ENCODE measurements around the gene TRIM9.

The TRIM9 gene

DNA sequence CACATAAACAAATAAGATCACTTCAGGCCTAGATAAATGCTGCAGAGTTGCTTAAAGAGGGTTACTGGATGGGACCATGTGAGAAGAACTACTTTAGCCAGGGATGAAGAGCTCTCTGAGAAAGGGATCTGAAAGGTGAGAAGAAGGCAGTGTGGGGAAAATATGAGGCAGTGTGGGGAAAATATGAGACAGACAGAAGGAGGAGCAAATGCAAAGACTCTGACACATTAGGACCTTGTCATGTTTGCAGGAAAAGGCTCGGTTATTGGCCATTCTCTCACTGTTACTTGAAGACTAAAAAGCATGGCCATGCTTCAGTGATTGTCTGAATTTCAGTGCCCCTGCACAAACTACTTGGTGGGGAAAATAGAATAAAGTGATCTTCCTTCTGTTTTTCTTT is 22.7 kb upstream of the TRIM9 start:
- no peaks in the 10 kb centered on the region for H3K36me3 ChIP-seq (ENCODE audit: control insufficient read depth, low read depth, low read length)
- H3K27ac ChIP-seq (ENCODE audit: low read length), result no peak overlapping the region
- no peak overlapping the region for H3K9ac ChIP-seq (ENCODE audit: low read length)
- peaks cover 18% of the 10 kb centered on the region for H3K4me1 ChIP-seq (ENCODE audit: control insufficient read depth, low read depth, low read length)
- no peaks in the 10 kb centered on the region for H3K9me3 ChIP-seq (ENCODE audit: control insufficient read depth, low read depth, low read length)
- H3K27me3 ChIP-seq (ENCODE audit: control insufficient read depth, insufficient read depth, low read length), result no peaks in the 10 kb centered on the region
- no peak overlapping the region for H3K4me3 ChIP-seq (ENCODE audit: low read length)

GRCh38 chr14:51116682-51117081 is 21.8 kb upstream of the TRIM9 start:
- Histone ChIP-seq H3K9ac (ENCODE audit: low read length) (no peak overlapping the region), H3K27ac (ENCODE audit: low read length) (no peak overlapping the region), H3K9me3 (ENCODE audit: control insufficient read depth, low read depth, low read length) (no peaks in the 10 kb centered on the region), H3K36me3 (ENCODE audit: control insufficient read depth, low read depth, low read length) (no peaks in the 10 kb centered on the region), H3K27me3 (ENCODE audit: control insufficient read depth, insufficient read depth, low read length) (no peaks in the 10 kb centered on the region), H3K4me1 (ENCODE audit: control insufficient read depth, low read depth, low read length) (peaks cover 10% of the 10 kb centered on the region), H3K4me3 (ENCODE audit: low read length) (no peak overlapping the region)

- no peak overlapping the region for H3K9ac ChIP-seq (ENCODE audit: low read length)
These were observed 14.7 kb upstream of the TRIM9 start for GRCh38 chr14:51109651-51110050.

GRCh38 chr14:51107801-51108200 is 12.9 kb upstream of the TRIM9 start:
- Histone ChIP-seq H3K9me3 (ENCODE audit: control insufficient read depth, low read depth, low read length) (no peaks in the 10 kb centered on the region), H3K4me1 (ENCODE audit: control insufficient read depth, low read depth, low read length) (no peaks in the 10 kb centered on the region), H3K9ac (ENCODE audit: low read length) (no peak overlapping the region), H3K27me3 (ENCODE audit: control insufficient read depth, insufficient read depth, low read length) (no peaks in the 10 kb centered on the region), H3K27ac (ENCODE audit: low read length) (no peak overlapping the region), H3K36me3 (ENCODE audit: control insufficient read depth, low read depth, low read length) (no peaks in the 10 kb centered on the region), H3K4me3 (ENCODE audit: low read length) (no peak overlapping the region)

More at GRCh38 chr14:51109651-51110050, 14.7 kb upstream of the TRIM9 start:
- Histone ChIP-seq H3K36me3 (ENCODE audit: control insufficient read depth, low read depth, low read length) (no peaks in the 10 kb centered on the region), H3K27ac (ENCODE audit: low read length) (no peak overlapping the region), H3K9me3 (ENCODE audit: control insufficient read depth, low read depth, low read length) (no peaks in the 10 kb centered on the region), H3K27me3 (ENCODE audit: control insufficient read depth, insufficient read depth, low read length) (no peaks in the 10 kb centered on the region), H3K4me3 (ENCODE audit: low read length) (no peak overlapping the region), H3K4me1 (ENCODE audit: control insufficient read depth, low read depth, low read length) (no peaks in the 10 kb centered on the region)

DNA sequence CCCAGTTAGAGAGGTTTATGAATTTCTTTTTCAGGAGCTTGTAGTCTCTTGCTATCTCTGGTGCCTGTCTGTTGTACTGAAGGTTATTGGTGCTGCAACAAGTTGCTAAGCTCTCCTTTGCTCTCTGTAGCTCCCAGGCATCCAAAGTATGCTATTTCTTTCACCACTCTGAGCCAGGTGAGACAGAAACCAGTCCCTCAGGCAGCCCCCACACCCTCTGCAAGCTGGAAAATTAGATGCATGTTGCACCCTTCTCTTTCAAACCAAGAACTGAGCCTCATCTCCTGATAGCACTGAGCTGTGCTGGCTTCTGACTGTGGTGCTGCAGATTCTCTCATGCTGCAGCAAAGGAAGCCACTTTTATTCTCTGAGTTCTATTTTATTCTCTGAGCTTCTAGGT is 9.6 kb upstream of the TRIM9 start:
- Histone ChIP-seq H3K4me3 (ENCODE audit: low read length) (no peak overlapping the region), H3K9me3 (ENCODE audit: control insufficient read depth, low read depth, low read length) (no peaks in the 10 kb centered on the region), H3K9ac (ENCODE audit: low read length) (no peak overlapping the region), H3K36me3 (ENCODE audit: control insufficient read depth, low read depth, low read length) (no peaks in the 10 kb centered on the region), H3K27me3 (ENCODE audit: control insufficient read depth, insufficient read depth, low read length) (no peaks in the 10 kb centered on the region), H3K27ac (ENCODE audit: low read length) (no peak overlapping the region), H3K4me1 (ENCODE audit: control insufficient read depth, low read depth, low read length) (no peaks in the 10 kb centered on the region)

GRCh38 chr14:51097287-51097686 is 2.4 kb upstream of the TRIM9 start:
- Histone ChIP-seq H3K4me3 (ENCODE audit: low read length) (no peak overlapping the region), H3K36me3 (ENCODE audit: control insufficient read depth, low read depth, low read length) (no peaks in the 10 kb centered on the region), H3K27ac (ENCODE audit: low read length) (no peak overlapping the region), H3K9me3 (ENCODE audit: control insufficient read depth, low read depth, low read length) (no peaks in the 10 kb centered on the region), H3K9ac (ENCODE audit: low read length) (no peak overlapping the region), H3K27me3 (ENCODE audit: control insufficient read depth, insufficient read depth, low read length) (peaks cover 46% of the 10 kb centered on the region), H3K4me1 (ENCODE audit: control insufficient read depth, low read depth, low read length) (peaks cover 11% of the 10 kb centered on the region)

DNA sequence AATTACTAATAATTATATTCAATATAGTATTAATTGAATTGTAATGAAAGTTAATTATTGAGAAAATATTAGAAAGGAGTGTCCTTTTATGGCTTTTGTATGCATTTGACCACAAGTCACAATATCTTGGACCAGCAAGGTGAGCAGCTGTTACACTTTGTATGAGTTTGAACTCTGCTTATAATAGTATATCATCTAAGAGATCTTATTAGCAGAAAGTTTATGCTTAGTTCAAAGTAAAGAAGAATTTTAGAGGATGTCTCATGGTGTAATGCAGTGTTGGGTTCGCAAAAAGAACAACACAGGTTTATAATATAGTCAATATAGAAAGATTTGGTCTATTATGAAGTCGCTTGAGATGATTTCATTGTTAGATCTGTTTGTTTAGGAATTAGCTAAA is 2.0 kb upstream of the TRIM9 start:
- Histone ChIP-seq H3K4me1 (ENCODE audit: control insufficient read depth, low read depth, low read length) (peaks cover 11% of the 10 kb centered on the region), H3K27me3 (ENCODE audit: control insufficient read depth, insufficient read depth, low read length) (peaks cover 50% of the 10 kb centered on the region), H3K36me3 (ENCODE audit: control insufficient read depth, low read depth, low read length) (no peaks in the 10 kb centered on the region), H3K4me3 (ENCODE audit: low read length) (no peak overlapping the region), H3K27ac (ENCODE audit: low read length) (no peak overlapping the region), H3K9ac (ENCODE audit: low read length) (no peak overlapping the region), H3K9me3 (ENCODE audit: control insufficient read depth, low read depth, low read length) (no peaks in the 10 kb centered on the region)

DNA sequence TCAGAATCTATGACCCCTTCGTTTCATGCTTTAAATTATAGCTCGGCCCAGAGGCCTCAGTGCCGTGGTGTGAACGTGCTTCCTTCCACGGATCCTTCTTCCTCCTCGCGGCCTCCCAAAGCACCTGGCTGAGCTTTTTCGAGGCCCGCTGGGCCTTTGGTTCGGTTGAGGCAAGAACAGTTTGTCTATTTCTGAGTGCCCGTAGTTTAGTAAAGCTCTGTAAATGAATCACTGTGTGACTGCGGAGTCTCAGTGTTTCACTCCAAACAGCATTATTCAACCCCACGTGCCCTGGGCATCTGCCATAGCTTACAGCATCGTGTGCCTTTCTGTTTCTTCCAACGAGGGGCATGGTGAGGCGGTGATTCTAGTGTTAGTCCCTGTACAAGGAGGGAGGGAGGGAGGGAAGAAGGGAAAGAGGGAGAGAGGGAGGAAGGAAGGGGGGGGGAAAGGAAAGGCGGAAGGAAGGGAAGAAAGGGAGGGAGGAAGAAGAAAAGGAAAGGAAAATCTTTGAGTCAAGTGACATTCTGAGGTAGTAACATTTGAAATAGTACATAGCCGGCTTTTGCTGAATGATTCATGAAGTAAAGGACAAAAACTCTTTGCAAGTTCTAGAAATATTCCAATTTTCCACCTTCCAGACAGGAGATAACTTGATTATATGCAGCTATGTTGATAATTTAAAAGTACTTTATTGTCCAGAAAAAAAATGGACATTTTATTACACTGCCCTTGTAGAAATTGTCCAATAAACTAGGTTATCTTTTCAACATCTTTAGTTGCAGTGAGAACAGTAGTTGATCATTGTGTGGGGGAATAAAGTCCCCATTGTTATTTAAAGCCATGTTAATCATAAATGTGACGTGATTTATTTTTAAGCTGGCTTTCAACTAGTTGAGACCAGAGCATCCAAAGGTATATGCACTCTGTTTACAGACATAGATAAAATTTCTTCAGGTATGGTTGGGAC is 1.2 kb upstream of the TRIM9 start:
- no peaks in the 10 kb centered on the region for H3K9me3 ChIP-seq (ENCODE audit: control insufficient read depth, low read depth, low read length)
- peaks cover 11% of the 10 kb centered on the region for H3K4me1 ChIP-seq (ENCODE audit: control insufficient read depth, low read depth, low read length)
- H3K4me3 ChIP-seq (ENCODE audit: low read length), result peak overlapping the region; percentile 59
- peak overlapping the region; percentile 48 for H3K9ac ChIP-seq (ENCODE audit: low read length)
- H3K27me3 ChIP-seq (ENCODE audit: control insufficient read depth, insufficient read depth, low read length), result peaks cover 53% of the 10 kb centered on the region
- no peak overlapping the region for H3K27ac ChIP-seq (ENCODE audit: low read length)
- H3K36me3 ChIP-seq (ENCODE audit: control insufficient read depth, low read depth, low read length), result no peaks in the 10 kb centered on the region

DNA sequence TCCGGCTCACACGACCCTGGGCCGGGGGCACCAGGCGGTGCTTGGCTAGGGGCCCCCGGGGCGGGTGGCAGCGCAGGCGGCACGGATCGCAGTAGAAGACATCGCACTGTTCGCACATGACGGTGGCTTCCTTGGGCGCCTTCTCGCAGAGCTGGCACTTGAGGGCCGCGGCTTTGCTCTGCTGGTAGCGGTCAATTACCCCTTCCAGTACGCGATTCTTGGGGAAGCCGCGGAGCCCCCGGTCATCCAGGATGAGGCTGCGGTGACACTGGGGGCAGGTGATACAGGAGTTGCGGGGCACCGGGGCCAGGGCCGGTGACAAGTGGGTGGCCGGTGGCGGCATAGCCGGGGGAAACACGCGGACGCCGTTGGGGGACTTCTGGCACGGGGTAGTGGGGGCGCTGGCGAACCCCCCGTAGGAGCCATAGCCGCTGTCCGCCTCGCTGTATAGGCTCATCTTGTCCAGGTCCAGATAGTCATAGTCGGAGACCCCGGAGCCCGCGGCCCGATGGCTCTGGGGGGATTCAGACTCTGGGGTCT is 553 bp downstream of the TRIM9 start:
- no peaks in the 10 kb centered on the region for H3K36me3 ChIP-seq (ENCODE audit: control insufficient read depth, low read depth, low read length)
- peak overlapping the region; percentile 59 for H3K4me3 ChIP-seq (ENCODE audit: low read length)
- H3K27ac ChIP-seq (ENCODE audit: low read length), result no peak overlapping the region
- H3K9me3 ChIP-seq (ENCODE audit: control insufficient read depth, low read depth, low read length), result no peaks in the 10 kb centered on the region
- H3K4me1 ChIP-seq (ENCODE audit: control insufficient read depth, low read depth, low read length), result peaks cover 11% of the 10 kb centered on the region
- H3K27me3 ChIP-seq (ENCODE audit: control insufficient read depth, insufficient read depth, low read length), result peaks cover 53% of the 10 kb centered on the region
- H3K9ac ChIP-seq (ENCODE audit: low read length), result no peak overlapping the region

- Histone ChIP-seq H3K27ac (ENCODE audit: low read length) (no peak overlapping the region), H3K4me3 (ENCODE audit: low read length) (peak overlapping the region; percentile 59), H3K36me3 (ENCODE audit: control insufficient read depth, low read depth, low read length) (no peaks in the 10 kb centered on the region), H3K9ac (ENCODE audit: low read length) (no peak overlapping the region), H3K4me1 (ENCODE audit: control insufficient read depth, low read depth, low read length) (peaks cover 11% of the 10 kb centered on the region), H3K27me3 (ENCODE audit: control insufficient read depth, insufficient read depth, low read length) (peaks cover 53% of the 10 kb centered on the region), H3K9me3 (ENCODE audit: control insufficient read depth, low read depth, low read length) (no peaks in the 10 kb centered on the region)
These were observed 1.3 kb downstream of the TRIM9 start for GRCh38 chr14:51093371-51094281.

DNA sequence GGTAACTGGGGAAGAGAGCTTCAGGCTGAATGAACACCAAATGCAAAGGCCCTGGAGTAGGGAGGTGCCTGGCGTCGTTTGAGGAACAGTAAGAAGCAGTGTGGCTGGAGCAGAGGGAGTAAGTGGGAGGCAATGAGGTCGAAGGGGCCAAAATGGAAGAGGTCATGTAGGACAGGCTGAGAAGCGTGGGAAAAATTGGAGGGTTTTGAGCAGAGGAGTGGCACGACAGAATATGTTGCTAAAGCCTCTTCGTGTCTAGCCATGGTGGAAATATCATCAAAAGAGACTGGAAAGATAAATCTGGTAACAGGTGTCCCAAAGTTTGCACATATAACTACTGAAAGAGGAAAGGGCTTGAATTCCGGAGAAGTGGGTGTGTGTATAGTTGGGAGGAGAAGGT is 1.9 kb downstream of the TRIM9 start:
- Histone ChIP-seq H3K27ac (ENCODE audit: low read length) (no peak overlapping the region), H3K36me3 (ENCODE audit: control insufficient read depth, low read depth, low read length) (no peaks in the 10 kb centered on the region), H3K4me3 (ENCODE audit: low read length) (peak overlapping the region; percentile 59), H3K4me1 (ENCODE audit: control insufficient read depth, low read depth, low read length) (peaks cover 11% of the 10 kb centered on the region), H3K27me3 (ENCODE audit: control insufficient read depth, insufficient read depth, low read length) (peaks cover 53% of the 10 kb centered on the region), H3K9me3 (ENCODE audit: control insufficient read depth, low read depth, low read length) (no peaks in the 10 kb centered on the region), H3K9ac (ENCODE audit: low read length) (no peak overlapping the region)
